Activated naive CD8-positive, alpha-beta T cell treated with anti-CD3 and anti-CD28 coated beads for 36 hours (primary cell): ENCODE results near the gene OPN1MW3. TPM values are rescaled to one million over a fixed set of nuclear protein-coding genes. Genes with fewer than 3 reads are reported as not detected.
"Not testable (repeated sequence)": the region's sequence is repeated elsewhere in the genome, so short reads cannot be mapped to it uniquely, and the experiment has no call there.

Source experiments
- DNase-seq: peaks from one replicate; pipeline ENCODE4 v3.0.0; 2021
- H3K27ac Mint-ChIP-seq: one replicate; pipeline ENCODE4 v1.8.0; 2022; ENCODE audit warnings: mild to moderate bottlenecking, moderate library complexity, mixed read lengths
- H3K27me3 Mint-ChIP-seq: one replicate; pipeline ENCODE4 v1.8.0; 2022; ENCODE audit warnings: mild to moderate bottlenecking, mixed read lengths
- H3K36me3 Mint-ChIP-seq: one replicate; pipeline ENCODE4 v1.8.0; 2021; ENCODE audit warnings: mild to moderate bottlenecking, mixed read lengths
- H3K4me1 Mint-ChIP-seq: one replicate; pipeline ENCODE4 v1.8.0; 2021; ENCODE audit warnings: mixed read lengths
- H3K4me3 Mint-ChIP-seq: one replicate; pipeline ENCODE4 v1.8.0; 2022; ENCODE audit warnings: mild to moderate bottlenecking, moderate library complexity, mixed read lengths
- H3K9me3 Mint-ChIP-seq: one replicate; pipeline ENCODE4 v1.8.0; 2022; ENCODE audit warnings: mixed read lengths
- total RNA-seq, 2 experiments: library from RNA; stranded (reverse); gene quantifications; one replicate each; pipeline ENCODE4 v1.2.3, GENCODE V29; 2021

OPN1MW3 gene
- total RNA-seq, 2 experiments from 2014 or later = not detected

- not testable (repeated sequence) for H3K27ac Mint-ChIP-seq
Measured at GRCh38 chrX:154269245-154269644, 11.9 kb downstream of the OPN1MW3 start.

GRCh38 chrX:154284489-154285338, 27.3 kb downstream of the OPN1MW3 start:
- H3K4me3 Mint-ChIP-seq, H3K4me1 Mint-ChIP-seq, H3K27ac Mint-ChIP-seq, H3K9me3 Mint-ChIP-seq, DNase-seq, H3K27me3 Mint-ChIP-seq, H3K36me3 Mint-ChIP-seq: not testable (repeated sequence)

More at GRCh38 chrX:154269245-154269644, 11.9 kb downstream of the OPN1MW3 start:
- H3K9me3 Mint-ChIP-seq, H3K36me3 Mint-ChIP-seq, DNase-seq, H3K27me3 Mint-ChIP-seq, H3K4me1 Mint-ChIP-seq, H3K4me3 Mint-ChIP-seq: not testable (repeated sequence)

- H3K36me3 Mint-ChIP-seq, H3K4me3 Mint-ChIP-seq, DNase-seq, H3K9me3 Mint-ChIP-seq, H3K4me1 Mint-ChIP-seq, H3K27ac Mint-ChIP-seq, H3K27me3 Mint-ChIP-seq: not testable (repeated sequence)
Measured at GRCh38 chrX:154286406-154286805, 29.0 kb downstream of the OPN1MW3 start.

DNA sequence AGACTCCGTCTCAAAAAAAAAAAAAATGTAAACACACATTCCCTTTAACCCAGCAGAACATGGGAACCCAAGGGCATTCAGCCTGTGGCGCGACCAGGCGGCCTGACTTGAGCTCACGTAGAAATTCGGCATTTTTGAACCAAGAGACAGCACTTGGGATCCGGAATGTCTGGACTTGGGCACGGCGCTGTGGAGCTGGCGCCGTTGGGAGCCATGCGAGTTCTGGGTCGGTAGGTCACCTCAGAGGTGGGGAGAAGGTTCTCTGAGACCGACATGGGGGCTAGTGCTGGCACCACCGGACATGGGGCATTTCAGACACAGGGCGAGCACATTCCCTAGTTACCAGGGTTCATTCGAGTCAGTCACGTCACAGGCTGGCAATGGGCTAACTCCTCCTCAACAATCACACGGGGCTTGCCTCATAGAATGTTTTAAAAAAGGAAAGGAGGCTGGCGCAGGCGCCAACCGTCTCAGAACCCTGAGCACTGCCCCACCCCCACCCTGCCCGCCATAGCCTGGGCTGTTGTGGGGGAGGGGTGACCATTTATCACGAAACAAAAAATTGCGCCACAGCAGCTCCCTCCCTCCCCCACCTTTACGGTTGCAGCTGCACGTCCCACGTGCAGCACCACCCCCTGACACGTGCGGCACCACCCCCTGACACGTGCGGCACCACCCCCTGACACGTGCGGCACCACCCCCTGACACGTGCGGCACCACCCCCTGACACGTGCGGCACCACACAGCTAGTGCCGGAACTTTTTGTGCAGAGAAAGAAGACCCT, 37.6 kb downstream of the OPN1MW3 start, which contains the start of gene TEX28:
TSS of gene TEX28 (minus strand) at position 334 of the 784 bp plus-strand sequence. CDS start 3,007 bp downstream, outside the sequence.
- peaks cover 3% of the 10 kb centered on the region for H3K4me1 Mint-ChIP-seq
- no peaks in the 10 kb centered on the region for H3K27me3 Mint-ChIP-seq
- no peaks in the 10 kb centered on the region for H3K9me3 Mint-ChIP-seq
- no peak for DNase-seq
- H3K4me3 Mint-ChIP-seq = no peak within 1 kb of the TSS
- H3K27ac Mint-ChIP-seq = no peak within 1 kb of the TSS
- no peaks in the 10 kb centered on the region for H3K36me3 Mint-ChIP-seq

- Mint-ChIP-seq H3K4me3 (no peak within 1 kb of the TSS), H3K27ac (no peak within 1 kb of the TSS), H3K27me3 (no peaks in the 10 kb centered on the region), H3K4me1 (peaks cover 3% of the 10 kb centered on the region), H3K9me3 (no peaks in the 10 kb centered on the region), H3K36me3 (no peaks in the 10 kb centered on the region)
- no peak for DNase-seq
Measured at GRCh38 chrX:154295664-154296310, 38.4 kb downstream of the OPN1MW3 start, which contains the start of gene TKTL1. Gene TKTL1, plus strand, starts transcription at chrX:154295795. Its CDS starts 65 bp downstream, at chrX:154295860.

- no peak for DNase-seq
- no peaks in the 10 kb centered on the region for H3K9me3 Mint-ChIP-seq
- no peaks in the 10 kb centered on the region for H3K27me3 Mint-ChIP-seq
- H3K36me3 Mint-ChIP-seq = no peaks in the 10 kb centered on the region
- peaks cover 3% of the 10 kb centered on the region for H3K4me1 Mint-ChIP-seq
- no peak overlapping the region for H3K4me3 Mint-ChIP-seq
- no peak overlapping the region for H3K27ac Mint-ChIP-seq
Measured at GRCh38 chrX:154296731-154297130, 39.3 kb downstream of the OPN1MW3 start.

GRCh38 chrX:154298312-154298711, 40.9 kb downstream of the OPN1MW3 start:
- Mint-ChIP-seq H3K4me3 (no peak overlapping the region), H3K27ac (no peak overlapping the region), H3K36me3 (no peaks in the 10 kb centered on the region), H3K4me1 (peaks cover 3% of the 10 kb centered on the region), H3K9me3 (no peaks in the 10 kb centered on the region), H3K27me3 (no peaks in the 10 kb centered on the region)
- DNase-seq = no peak

DNA sequence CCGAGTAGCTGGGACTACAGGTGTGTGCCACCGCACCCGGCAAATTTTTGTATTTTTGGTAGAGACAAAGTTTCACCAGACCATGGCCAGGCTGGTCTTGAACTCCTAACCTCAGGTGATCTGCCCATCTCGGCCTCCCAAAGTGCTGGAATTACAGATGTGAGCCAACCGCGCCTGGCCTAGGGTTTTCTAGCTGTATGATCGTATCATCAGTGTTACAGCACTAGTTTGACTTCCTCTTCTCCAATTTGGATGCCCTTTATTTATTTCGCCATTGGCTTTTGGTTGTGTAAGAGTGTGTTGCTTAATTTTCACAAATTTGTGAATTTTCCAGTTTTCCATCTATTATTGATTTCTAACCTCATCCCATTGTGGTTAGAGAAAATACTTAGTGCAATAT, 43.4 kb downstream of the OPN1MW3 start:
- Mint-ChIP-seq H3K9me3 (no peaks in the 10 kb centered on the region), H3K4me3 (no peak overlapping the region), H3K36me3 (peaks cover 1% of the 10 kb centered on the region), H3K27ac (no peak overlapping the region), H3K27me3 (no peaks in the 10 kb centered on the region), H3K4me1 (peaks cover 3% of the 10 kb centered on the region)
- no peak for DNase-seq

DNA sequence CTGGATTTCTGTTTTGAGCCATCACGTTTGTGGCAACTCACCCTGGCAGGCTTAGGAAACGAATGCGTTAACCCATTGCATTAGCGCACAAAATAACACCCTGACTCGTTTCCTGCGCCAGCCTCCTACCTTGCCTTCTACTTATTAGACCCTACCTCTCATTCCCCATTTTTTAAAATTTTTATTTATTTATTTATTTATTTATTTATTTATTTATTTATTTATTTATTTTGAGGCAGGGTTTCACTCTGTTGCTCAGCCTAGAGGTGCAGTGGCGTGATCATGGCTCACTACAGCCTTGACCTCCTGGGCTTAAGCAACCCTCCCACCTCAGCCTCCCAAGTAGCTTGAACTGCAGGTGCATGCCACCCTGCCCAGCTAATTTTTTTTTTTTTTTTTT, 45.6 kb downstream of the OPN1MW3 start:
- not testable (repeated sequence) for DNase-seq, H3K9me3 Mint-ChIP-seq, H3K36me3 Mint-ChIP-seq, H3K27ac Mint-ChIP-seq, H3K27me3 Mint-ChIP-seq, H3K4me1 Mint-ChIP-seq, H3K4me3 Mint-ChIP-seq

GRCh38 chrX:154303476-154303875, 46.1 kb downstream of the OPN1MW3 start:
- Mint-ChIP-seq H3K36me3 (peaks cover 1% of the 10 kb centered on the region), H3K27ac (no peak overlapping the region), H3K4me3 (no peak overlapping the region), H3K9me3 (no peaks in the 10 kb centered on the region), H3K4me1 (peaks cover 11% of the 10 kb centered on the region), H3K27me3 (no peaks in the 10 kb centered on the region)
- no peak for DNase-seq

GRCh38 chrX:154304846-154305245, 47.5 kb downstream of the OPN1MW3 start:
- DNase-seq = no peak
- H3K27ac Mint-ChIP-seq = no peak overlapping the region
- H3K4me1 Mint-ChIP-seq = peaks cover 16% of the 10 kb centered on the region
- peaks cover 1% of the 10 kb centered on the region for H3K36me3 Mint-ChIP-seq
- no peak overlapping the region for H3K4me3 Mint-ChIP-seq
- no peaks in the 10 kb centered on the region for H3K27me3 Mint-ChIP-seq
- no peaks in the 10 kb centered on the region for H3K9me3 Mint-ChIP-seq

DNA sequence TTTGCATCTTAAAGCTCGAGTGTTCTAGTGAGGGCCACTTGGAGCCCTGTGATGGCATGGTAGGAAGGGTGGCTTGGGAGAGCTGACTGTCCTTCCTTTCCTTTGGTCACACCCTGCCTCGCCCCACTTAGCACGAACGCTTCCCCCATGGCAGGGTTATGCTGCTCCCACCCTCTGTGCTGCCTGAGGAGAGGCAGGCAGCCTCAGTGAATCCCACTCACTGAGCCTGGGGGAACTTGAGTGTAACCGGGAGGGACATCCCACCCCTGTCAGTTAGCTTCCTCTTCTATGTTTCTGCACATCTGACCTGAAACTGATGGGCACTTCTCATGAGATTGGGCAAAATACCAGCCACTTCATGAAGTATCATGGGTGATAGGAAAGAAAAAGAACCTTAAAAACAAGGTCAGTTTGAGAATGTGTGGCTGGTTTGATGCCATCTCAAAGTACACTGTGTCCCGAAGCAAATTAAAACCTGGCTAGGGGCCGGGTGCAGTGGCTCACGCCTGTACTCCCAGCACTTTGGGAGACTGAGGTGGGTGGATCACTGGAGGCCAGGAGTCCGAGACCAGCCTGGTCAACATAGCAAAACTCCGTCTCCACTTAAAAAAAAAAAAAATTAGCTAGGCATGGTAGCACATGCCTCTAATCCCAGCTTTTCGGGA, 48.3 kb downstream of the OPN1MW3 start:
- peaks cover 18% of the 10 kb centered on the region for H3K4me1 Mint-ChIP-seq
- H3K4me3 Mint-ChIP-seq = no peak overlapping the region
- H3K27me3 Mint-ChIP-seq = no peaks in the 10 kb centered on the region
- peaks cover 1% of the 10 kb centered on the region for H3K36me3 Mint-ChIP-seq
- H3K9me3 Mint-ChIP-seq = no peaks in the 10 kb centered on the region
- DNase-seq = no peak
- H3K27ac Mint-ChIP-seq = no peak overlapping the region

GRCh38 chrX:154307202-154307601, 49.8 kb downstream of the OPN1MW3 start:
- no peaks in the 10 kb centered on the region for H3K27me3 Mint-ChIP-seq
- H3K4me1 Mint-ChIP-seq = peaks cover 31% of the 10 kb centered on the region
- no peak overlapping the region for H3K4me3 Mint-ChIP-seq
- peaks cover 1% of the 10 kb centered on the region for H3K36me3 Mint-ChIP-seq
- no peak overlapping the region for H3K27ac Mint-ChIP-seq
- no peak for DNase-seq
- H3K9me3 Mint-ChIP-seq = no peaks in the 10 kb centered on the region

- H3K9me3 Mint-ChIP-seq = no peaks in the 10 kb centered on the region
- H3K4me1 Mint-ChIP-seq = peaks cover 42% of the 10 kb centered on the region
- no peaks in the 10 kb centered on the region for H3K27me3 Mint-ChIP-seq
- peak overlapping the region; percentile 69 for H3K27ac Mint-ChIP-seq
- DNase-seq = peak; percentile 71
- no peak overlapping the region for H3K4me3 Mint-ChIP-seq
- H3K36me3 Mint-ChIP-seq = peaks cover 1% of the 10 kb centered on the region
Measured at GRCh38 chrX:154308108-154308946, 50.9 kb downstream of the OPN1MW3 start.
